CD4-positive, alpha-beta T cell treated with Interleukin-12 subunit alpha and Interleukin-12 subunit beta, for 1 hour (primary cell): ENCODE data around the gene ZNF609.
"Not testable (repeated sequence)": the region's sequence is repeated elsewhere in the genome, so short reads cannot be mapped to it uniquely, and the experiment has no call there.

Experiments
- DNase-seq: peaks from one replicate; pipeline ENCODE4 v3.0.0-alpha.2; 2020

ZNF609 gene

DNA sequence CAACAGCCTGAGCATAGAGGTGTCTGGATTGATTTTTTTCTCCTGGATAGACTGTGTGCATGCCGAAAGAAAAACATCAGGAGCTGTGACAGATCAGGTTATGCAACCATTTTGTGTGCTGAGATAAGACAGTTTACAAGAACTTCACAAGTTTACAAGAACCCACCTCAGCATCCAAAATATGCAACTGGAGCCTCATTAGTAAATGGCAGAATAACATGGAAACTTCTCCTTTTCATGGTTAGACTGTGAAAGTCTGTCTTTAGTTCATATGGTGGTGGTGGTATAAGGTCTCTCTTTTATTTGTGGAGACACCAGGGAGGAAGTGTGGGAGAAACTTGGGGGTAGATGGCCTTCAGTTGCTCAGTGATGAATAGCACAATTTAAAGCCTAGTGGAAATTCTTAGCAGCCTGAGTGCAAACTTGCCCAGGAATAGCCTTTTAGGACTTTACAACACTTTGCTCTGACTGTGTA lies 3.7 kb upstream of the ZNF609 start:
- no peak for DNase-seq

DNA sequence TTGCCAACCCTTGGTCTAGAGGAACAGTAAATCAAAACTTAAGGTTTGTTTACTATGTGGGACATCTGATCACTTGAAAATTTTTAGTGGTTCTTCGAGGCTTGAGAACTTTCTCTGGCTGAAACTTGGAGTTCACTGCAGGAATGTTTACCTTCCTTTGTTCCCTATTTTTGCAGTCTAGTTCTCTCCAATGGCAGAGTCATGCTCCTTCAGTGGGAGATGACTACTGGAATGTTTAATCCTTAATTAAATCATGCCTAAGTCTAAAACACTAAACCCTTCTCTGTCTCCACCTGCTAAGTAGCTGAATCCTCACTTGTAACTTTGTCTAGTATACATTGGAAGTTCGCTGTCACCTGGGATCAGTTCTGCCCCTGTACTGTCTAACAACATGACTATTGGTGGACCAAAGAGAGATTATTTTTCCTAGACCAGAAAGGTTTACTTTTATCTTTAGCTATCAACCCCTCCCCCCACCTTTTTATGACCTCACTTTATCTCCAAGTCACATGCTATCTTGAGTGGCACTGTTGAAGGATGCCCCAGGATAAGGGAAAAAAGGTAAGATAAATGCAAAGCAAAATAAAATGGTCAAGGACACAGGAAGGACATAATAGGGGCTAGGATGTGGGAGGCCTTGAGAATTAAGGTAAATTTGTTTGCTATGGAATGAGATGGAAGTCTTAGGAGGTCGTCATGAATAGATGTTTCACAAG lies 1.2 kb upstream of the ZNF609 start:
- DNase-seq = no peak

DNA sequence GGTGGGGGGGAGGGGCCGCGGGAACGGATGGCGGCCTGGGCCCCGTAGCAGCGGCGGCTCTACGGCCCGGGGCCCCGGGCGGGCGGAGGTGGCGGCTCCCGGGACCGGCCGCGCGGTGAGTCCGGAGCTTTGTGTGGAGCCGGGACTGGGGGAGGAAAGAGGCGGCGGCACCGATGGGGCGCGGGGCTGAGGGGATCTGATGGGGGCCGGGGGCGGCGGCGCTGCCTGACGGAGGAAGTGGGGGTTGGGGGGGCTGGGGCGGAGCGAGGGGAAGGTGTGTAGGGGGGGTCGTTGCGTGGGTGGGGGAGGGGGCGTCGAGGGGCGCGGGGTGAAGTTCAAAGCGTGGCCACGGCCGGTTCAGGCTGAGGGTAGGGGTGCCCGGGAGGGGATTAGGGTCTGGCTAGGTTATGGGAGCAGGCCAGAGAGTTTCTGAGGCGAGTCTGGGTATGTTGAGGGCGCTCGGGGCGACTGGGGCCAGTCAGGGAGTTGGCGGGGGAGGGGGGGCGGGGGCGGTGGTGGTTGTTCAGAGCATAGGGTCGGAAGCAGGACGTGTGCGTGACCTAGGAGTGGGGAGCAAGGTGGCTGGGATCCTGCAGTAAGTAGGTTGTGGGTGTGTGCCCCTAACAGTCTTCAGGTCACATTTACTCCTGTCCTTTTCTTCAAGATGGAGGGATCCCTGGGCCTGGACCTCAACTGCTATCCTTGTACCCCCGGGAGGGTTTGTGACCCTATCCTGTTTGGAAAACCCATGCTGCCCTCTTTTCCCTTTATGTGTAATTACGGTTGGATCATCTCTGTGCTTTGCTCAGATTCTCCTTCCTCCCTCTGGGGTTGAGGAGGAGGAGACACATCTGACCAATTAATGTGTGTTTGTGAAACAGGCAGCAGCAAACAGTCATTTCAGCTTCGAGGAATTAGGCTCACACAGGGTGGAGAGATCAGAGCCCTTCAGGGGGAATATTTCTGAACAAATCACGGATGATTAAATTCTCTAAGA lies 644 bp downstream of the ZNF609 start:
- peak; percentile 34 for DNase-seq

DNA sequence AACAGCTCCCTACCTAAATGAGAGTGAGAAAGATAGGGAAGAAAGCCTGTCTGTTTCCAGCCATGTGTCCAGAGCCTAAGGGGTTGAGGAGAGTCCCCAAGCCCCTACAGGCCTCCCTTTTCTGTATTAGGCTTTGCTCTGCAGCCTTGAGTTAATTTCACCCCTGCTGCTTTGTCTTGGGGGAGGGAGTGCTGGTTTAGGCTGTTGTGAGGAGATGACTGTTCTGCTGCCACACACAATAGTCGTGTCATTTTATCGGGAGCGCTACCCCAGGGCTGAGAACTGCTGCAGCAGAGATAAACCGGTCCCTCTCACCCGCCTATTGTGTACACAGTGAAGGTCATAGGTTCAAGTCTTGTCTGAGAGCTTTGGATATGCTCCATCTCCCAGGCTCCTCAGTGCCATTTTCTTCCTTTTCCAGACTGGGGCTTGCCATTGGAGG lies 1.4 kb downstream of the ZNF609 start:
- DNase-seq = no peak

DNA sequence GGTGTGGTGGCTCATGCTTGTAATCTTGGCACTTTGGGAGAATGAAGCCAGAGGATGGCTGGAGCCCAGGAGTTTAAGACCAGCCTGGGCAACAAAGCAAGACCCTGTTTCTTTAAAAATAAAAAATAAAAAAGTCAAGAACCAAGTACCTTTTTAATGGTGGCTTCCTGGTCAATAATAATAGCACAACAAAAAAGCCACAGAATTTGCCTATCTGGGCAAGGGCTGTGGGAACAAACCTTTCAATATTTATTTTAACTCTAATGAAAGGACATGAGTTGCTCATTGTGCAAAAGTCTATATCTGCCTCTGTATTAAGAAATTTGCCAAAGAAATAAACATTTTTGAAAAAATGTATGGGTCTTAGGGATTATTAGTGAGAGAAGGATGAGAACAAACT lies 2.1 kb downstream of the ZNF609 start:
- DNase-seq = no peak

DNA sequence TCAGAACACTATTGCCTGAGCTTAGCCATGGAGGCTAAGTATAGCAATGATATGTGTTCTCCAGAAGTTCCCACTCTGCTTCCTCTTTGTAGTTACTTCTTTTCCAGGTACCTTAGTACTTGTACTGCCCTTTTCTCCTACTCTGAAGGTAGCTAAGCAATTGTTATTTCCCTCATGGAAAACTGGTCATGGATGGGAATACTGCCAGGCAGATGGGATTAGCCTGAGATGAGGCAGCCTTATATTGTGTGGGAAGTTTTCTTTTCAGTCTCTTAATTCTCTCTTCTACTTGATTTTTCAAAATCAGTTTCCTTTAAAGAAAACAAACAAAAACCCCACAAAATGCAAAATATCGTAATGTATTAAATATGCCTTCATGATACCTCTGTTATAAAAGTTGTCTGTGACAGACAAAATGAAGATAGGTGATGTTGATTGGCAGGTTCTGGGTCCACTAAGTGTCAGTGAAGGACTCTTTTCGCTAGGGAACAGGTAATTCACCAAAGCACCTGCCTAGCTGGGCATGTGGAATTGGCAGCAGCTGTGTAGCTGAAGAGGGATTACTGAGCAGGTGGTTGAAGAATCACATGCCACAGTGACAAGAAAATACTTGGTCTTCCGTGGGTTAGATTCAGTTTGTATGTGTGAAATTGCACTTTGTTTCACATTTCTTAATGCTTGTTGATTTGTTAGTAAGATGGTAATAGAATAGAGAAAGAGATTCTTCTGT lies 4.1 kb downstream of the ZNF609 start:
- no peak for DNase-seq

DNA sequence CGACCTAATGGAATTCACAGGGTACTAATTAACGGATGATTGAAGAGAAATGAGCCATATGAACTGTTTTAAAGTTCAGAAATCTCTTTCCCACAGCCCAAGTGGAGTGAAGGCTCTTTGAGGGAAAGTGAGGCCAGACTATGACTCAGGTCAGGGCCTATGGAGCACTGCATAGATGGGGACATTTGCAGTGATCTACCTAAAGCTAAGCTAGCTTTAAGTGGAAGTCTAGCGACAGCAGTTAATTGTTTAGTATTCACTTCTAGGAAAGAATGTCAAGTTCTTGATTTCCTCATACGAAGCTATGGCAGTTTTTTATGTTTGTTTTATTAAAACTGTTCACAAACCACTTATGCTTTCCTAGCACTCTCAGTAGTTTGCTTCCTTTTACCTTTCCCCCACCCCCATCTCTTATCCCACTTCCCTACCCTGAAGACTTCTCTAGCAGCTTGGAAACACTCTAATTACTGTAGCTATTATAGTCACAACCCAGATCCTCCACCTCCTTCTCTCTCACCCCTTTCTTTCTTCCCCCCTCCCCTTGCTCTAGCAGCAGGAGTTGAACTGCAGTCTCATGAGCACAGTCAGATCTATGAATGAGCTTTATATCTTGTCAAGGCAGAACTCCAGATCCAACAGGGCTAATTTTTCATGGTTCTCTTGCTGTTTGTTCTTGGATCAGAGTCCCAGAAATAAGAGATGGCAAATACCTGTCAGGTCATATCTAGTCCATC lies 6.2 kb downstream of the ZNF609 start:
- no peak for DNase-seq

DNA sequence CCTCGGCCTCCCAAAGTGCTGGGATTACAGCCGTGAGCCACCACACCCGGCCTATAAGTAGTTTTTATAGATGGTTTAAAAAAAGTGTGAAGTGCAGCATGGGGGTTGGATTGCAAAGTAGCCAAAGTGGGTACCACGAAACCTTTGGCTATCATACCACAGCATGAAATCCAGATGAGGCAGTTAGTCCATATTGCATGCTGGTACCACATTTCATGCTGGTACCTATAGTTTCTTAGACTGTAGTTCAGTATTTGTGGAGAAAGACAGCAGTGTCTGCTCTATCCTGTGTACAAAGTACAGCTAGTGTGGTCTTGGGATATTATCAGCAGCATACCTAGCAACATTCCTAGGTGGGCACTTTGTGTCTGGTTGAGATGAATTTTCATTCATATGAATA lies 11.8 kb downstream of the ZNF609 start:
- no peak for DNase-seq

DNA sequence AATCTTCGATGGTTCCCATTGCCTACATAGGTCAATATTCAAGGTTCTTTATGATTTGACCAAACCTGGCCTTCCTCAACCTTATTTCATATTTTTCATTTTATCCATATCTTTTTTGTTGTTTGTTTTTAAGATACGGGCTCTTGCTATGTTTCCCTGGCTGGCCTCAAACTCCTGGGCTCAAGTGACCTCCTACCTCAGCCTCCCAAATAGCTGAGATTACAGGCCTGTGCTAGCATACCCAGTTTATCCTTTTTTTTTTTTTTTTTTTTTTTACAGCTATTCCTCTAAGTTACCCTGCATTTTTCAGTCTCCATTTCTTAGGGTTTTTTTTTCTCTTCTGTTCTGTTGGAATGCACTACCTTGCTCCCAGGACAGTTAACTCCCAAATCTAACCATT lies 14.5 kb downstream of the ZNF609 start:
- DNase-seq = no peak

DNA sequence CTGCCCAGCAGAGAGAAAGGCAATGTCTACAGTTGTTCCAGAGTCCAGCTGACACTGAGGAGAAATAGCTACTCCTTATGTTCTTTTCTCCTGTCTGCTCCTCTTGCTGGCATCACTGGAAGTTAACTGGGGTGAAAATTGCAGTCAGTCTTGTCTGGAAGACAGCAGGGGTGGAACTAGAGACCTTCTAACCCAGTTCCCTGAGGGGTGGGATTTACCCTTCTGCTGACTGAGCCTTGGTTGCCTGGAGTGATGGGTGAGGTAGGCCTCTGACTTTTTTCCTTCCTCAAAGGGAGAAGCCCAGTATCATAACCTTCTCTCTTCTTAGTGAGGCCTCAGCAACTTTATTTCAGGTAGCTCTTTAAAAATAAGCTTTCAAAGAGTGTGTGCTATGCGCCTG lies 16.2 kb downstream of the ZNF609 start:
- no peak for DNase-seq

DNA sequence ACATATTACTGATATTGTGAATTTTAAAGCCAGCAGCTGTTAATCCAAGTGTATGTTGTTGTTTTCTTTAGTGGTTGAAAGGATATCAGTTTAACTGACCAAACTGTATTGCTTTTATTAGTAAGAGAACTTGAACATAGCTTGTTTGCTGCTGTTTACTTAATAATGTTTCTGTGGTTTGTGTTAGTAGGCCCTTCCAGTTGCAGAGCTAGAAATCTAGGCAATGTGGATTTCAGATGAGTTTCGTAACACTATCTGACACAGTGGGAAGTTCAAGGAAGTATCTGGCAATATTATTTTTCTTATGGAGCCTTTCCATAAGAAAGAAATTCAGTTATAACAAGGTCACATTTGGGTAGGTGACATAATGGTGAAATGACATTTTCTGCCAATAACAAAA lies 18.5 kb downstream of the ZNF609 start:
- DNase-seq = no peak

DNA sequence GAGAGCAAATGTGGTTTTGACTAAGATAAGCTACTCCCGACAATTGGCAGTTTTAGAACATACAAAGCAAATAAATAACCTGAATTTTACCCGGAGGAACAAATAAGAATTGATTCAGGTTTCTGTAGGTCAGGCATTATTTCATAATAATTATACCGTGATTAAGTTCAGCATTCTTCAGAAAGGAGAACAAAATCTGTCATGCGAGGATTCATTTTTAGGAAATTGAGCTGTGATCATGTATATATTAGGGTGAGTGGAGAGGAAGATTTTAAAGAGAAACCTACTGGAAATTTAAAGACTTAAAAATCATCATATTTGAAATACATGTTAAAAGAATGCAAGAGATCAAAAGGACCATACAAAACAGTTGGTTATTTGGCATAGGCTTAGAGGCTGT lies 20.5 kb downstream of the ZNF609 start:
- no peak for DNase-seq

DNA sequence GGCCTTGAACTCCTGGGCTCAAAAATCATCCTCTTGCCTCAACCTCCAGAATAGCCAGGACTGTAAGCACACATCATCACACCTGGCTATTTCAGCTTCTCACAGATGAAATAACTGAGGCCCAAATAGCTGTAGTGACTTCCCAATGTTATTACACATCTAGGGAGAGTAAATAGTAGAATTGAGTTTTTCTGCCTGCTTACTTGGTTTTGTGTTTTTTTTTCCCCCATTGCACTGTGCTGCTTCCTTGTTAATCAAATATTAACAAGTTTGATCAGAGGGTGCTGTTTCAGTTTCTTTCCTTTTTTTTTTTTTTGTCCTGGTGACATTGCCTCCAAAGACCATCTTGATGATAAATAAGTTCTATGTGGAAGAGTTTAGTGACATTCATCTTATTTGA lies 23.4 kb downstream of the ZNF609 start:
- DNase-seq = no peak

DNA sequence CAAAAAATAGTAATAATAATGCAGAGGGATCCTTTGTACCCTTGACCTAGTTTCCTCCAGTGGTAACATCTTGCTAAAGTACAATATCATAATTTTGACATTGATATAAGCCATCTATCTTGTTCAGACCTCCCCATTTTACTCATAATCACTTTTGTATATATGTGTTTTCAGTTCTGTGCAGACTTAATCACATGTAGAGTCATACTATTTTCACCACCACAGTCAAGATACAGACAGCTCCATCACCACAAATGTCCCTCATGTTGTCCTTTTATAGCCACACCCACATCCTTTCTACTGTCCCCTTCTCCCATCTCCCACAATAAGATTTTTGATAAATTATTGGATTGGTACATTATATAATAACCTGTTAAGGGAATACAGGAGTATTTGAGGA lies 25.4 kb downstream of the ZNF609 start:
- no peak for DNase-seq

DNA sequence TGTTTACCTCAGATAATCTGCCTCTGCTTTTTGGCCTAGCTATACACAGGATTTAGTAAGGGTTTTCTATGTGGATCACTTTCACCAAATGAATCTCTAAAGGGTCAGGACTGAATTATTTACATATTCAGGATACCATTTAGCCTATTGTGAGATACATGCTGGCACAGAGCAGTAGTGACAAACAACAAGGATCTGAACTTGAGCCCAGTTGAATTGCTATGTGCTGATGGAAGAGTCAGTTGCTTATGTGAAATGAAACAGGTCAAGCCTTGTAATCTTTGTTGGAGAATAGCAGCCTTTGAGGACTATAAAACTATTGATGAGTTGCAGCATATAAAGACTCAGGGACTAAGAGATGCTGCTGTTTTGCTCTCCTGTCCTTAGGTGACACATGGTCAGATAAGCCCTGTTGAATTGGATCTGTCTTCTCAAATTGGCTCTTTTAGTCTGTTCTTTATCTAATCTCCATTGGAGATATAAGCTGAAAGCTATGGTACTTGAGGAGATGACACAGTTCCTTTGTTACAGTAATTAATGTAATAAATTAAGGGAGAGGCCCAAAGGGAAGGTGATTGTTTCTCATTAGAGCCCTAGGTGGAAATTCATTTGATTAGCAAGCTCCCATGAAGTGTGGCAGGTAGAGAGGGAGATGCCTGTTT lies 30.4 kb downstream of the ZNF609 start:
- no peak for DNase-seq

DNA sequence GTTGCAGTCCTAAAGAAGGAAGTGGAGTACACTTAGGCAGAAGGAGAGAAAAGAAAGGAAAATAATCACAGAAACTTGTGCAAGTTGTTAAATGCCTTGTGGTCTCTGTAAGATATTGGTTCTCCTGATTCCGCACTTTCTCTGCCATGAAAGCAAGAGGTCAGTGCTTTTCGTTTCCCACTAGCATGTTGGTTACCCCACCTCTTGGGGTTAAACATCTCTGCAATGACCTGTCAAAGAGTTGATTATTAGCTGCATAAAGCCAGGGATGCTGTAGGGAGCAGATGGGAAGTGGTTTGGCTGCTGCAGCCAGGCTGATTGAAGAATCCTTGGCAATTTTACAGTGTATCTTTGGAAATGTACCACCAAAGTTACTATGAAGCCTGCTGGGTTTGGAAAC lies 33.3 kb downstream of the ZNF609 start:
- no peak for DNase-seq

DNA sequence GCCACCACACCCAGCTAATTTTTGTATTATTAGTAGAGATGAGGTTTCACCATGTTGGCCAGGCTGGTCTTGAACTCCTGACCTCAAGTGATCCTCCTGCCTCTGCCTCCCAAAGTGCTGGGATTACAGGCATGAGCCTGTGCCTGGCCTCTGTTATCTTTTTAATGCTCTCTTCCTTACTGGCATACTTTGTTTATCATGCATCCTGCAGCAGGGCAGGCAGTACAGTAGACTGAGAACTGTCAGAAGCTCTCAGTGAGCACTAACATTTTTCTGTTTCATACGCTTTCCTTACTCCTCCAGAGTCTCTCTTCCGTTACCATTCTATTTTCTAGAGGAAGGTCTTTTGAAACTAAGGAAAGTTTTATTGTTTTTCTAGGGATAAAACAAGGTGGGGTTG lies 35.6 kb downstream of the ZNF609 start:
- DNase-seq = not testable (repeated sequence)

DNA sequence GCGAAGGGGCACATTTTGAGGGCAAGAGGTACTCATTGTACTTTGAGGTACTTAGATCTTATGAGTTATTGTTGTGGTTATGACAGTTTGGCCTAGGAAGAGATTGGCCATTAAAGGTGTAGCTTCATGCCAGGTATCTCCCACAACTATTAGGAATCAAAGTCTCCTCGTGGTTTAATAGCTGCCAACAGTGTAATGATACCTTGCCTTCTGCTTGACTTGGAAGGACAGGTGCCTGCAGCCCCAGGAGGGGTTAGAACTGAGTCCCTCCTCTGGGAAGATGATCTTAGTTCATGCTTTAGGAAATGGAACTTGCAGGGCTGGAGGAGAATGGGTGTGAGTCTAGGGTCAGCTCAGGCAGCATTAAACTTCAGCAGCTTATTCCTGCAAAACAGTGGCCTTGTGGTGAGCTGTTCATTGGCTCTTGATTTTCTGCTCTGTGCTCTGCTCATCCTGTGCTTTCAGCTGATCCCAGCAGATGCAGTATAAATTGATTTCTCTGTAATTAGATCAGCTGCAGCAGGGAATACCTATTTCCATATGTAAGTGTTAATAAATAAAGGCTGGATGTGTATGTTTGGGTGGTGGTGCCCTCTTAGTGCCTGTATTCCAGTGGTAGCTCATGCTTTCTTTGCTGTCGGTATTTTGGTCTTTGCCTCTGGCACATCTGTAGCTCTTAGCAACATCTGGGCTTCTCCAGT lies 40.5 kb downstream of the ZNF609 start:
- DNase-seq = no peak

DNA sequence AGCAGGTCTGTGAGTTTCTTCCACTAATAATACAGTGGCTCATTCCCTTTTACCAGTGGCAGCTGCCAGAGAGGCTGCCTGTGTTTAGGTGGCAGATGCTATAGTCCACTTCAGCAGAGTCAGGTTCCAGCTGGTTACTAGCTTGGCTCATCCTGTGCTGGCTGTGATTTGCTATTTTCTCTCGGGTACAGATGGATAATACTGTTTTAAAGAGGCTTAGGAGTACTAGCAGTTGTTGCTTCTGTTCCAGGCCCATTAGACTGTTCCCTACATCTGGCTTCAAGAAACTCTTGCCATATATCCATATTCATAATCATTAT lies 41.0 kb downstream of the ZNF609 start:
- DNase-seq = no peak

DNA sequence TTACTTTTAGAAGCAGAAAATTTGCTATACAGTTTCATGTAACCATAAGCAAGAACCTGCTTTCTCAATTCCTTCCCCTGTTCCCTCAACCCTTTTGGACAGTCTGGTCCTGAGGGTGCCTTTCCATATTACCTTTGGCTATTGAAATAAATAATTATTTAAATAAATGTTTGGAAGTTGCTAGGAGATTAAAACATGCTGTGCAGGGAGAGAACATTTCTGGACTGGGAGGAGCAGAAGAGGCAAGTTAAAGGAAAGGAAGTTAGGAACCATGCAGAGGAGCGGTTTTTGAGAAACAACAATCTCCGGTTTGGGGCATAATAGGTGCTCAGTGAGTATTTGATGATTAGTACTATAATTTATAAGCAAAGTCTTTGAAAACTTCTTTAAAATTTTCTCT lies 41.8 kb downstream of the ZNF609 start:
- DNase-seq = no peak

DNA sequence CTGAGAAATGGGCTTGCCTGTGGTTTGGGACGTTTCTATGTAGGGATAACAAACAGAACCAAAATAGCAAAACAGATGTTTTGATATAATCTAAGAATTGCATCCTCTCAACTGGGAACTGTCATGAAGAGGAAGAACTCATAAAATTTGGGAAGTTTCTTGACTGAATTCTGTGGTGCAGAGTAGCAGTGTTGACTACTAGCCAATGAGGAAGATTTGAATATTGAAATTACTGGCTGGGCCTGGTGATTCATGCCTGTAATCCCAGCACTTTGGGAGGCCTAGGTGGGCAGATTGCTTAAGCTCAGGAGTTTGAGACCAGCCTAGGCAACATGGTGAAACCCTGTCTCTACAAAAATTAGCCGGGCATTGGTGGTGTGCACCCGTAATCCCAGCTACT lies 42.2 kb downstream of the ZNF609 start:
- no peak for DNase-seq

DNA sequence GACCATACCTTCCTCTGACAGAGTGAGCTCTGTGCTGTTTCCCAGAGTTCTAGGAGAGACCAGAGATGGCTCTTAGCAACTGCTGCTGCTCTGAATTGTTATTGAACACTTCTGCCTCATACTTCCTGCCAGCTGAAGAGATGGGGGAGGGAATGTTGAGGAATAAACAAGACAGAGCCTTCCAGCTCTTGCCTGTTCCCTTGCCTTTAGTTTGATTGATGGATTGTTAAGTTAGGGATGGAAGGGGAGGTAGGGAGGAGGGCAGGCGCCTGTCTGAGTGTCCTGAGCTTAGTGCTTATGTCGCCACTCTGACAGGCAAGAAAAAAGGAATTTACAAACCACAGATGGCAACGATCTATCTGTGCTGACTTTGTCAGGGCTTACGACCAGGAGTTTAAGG lies 42.8 kb downstream of the ZNF609 start:
- DNase-seq = peak; percentile 14
